Fibroblast of lung (primary cell): ENCODE data around the gene PAK6. TPM values are rescaled to one million over a fixed set of nuclear protein-coding genes. Genes with fewer than 3 reads are reported as not detected.

Experiments used
- DNase-seq, 2 donors: peaks; one replicate each; pipeline versions ENCODE4 v3.0.0 to v3.0.0-alpha.2; 2010; ENCODE audit warnings: low read depth in 2 of 2
- H2AFZ ChIP-seq: 2 replicates; pipeline ENCODE4 v1.5.1; 2012; ENCODE audit warnings: low read length, control low read depth, inconsistent platforms
- H3K27ac ChIP-seq: 2 replicates; pipeline ENCODE4 v1.5.1; 2011; ENCODE audit warnings: low read length, control low read depth; ENCODE audit not compliant: insufficient read depth
- H3K27me3 ChIP-seq: 2 replicates; pipeline ENCODE4 v1.5.1; 2011; ENCODE audit warnings: mild to moderate bottlenecking, low read length; ENCODE audit not compliant: control insufficient read depth, insufficient read depth
- H3K36me3 ChIP-seq: 2 replicates; pipeline ENCODE4 v1.5.1; 2011; ENCODE audit warnings: low read length; ENCODE audit not compliant: control insufficient read depth, insufficient read depth
- H3K4me1 ChIP-seq: 2 replicates; pipeline ENCODE4 v1.5.1; 2011; ENCODE audit warnings: low read length; ENCODE audit not compliant: control insufficient read depth, insufficient read depth; ENCODE audit errors: extremely low read depth
- H3K4me2 ChIP-seq: 2 replicates; pipeline ENCODE4 v1.5.1; 2011; ENCODE audit warnings: low read length, control low read depth; ENCODE audit not compliant: insufficient read depth; ENCODE audit errors: extremely low read depth
- H3K4me3 ChIP-seq, 4 experiments: fragments of 200-600 bp in 1 of 4; sonication (generic) in 1 of 4; replicated peaks in 1 of 4; 2 replicates each; pipeline ENCODE4 v1.5.1; 2011 to 2016; ENCODE audit warnings: low read length in 4 of 4, low read depth in 3 of 4, mild to moderate bottlenecking in 3 of 4, control low read depth in 2 of 4, inconsistent platforms in 1 of 4, mixed read lengths in 1 of 4; ENCODE audit not compliant: insufficient read depth in 1 of 4; ENCODE audit errors: control extremely low read depth in 1 of 4
- H3K79me2 ChIP-seq: 2 replicates; pipeline ENCODE4 v1.5.1; 2012; ENCODE audit warnings: mild to moderate bottlenecking, low read length, inconsistent platforms; ENCODE audit not compliant: control insufficient read depth, insufficient read depth
- H3K9ac ChIP-seq: 2 replicates; pipeline ENCODE4 v1.5.1; 2011; ENCODE audit warnings: mild to moderate bottlenecking, low read length, control low read depth; ENCODE audit not compliant: insufficient read depth
- H3K9me3 ChIP-seq: 2 replicates; pipeline ENCODE4 v1.5.1; 2012; ENCODE audit warnings: low read depth, low read length; ENCODE audit not compliant: control insufficient read depth, insufficient read depth
- H4K20me1 ChIP-seq: 2 replicates; pipeline ENCODE4 v1.5.1; 2011; ENCODE audit warnings: low read length; ENCODE audit not compliant: control insufficient read depth, insufficient read depth; ENCODE audit errors: extremely low read depth
- EZH2 ChIP-seq: IDR thresholded peaks from 2 replicates; pipeline ENCODE4 v1.5.1; 2012; ENCODE audit warnings: low read length, control low read depth, mild to moderate bottlenecking; ENCODE audit errors: missing control alignments
- polyA plus RNA-seq, 2 donors: library from polyadenylated mRNA; depleted of rRNA in 1 of 2; stranded (reverse) in 1 of 2; unstranded in 1 of 2; fragments of >200 nt; gene quantifications; 2 replicates each; pipeline ENCODE4 v1.2.1, GENCODE V29; 2011 to 2012; ENCODE audit warnings: missing spikeins in 1 of 2
- total RNA-seq: library from RNA; depleted of rRNA; stranded (reverse); fragments of >200 nt; gene quantifications from 2 replicates; pipeline ENCODE4 v1.2.1, GENCODE V29; 2014
- TF ChIP-seq, protein P1 (sequence below), 2 donors: IDR thresholded peaks in 1 of 2; conservative IDR thresholded peaks in 1 of 2; 1 replicate in 1 of 2; 2 replicates in 1 of 2; pipeline ENCODE4 v1.5.1; 2011 to 2012; ENCODE audit warnings: low read length in 2 of 2, control low read depth in 1 of 2, inconsistent platforms in 1 of 2, low read depth in 1 of 2, mild to moderate bottlenecking in 1 of 2

The PAK6 gene
- total and polyA plus RNA-seq, 2 donors (not counting 1 experiment from before 2014, with no cell fraction given): 0.03 TPM; not detected in 1

DNA sequence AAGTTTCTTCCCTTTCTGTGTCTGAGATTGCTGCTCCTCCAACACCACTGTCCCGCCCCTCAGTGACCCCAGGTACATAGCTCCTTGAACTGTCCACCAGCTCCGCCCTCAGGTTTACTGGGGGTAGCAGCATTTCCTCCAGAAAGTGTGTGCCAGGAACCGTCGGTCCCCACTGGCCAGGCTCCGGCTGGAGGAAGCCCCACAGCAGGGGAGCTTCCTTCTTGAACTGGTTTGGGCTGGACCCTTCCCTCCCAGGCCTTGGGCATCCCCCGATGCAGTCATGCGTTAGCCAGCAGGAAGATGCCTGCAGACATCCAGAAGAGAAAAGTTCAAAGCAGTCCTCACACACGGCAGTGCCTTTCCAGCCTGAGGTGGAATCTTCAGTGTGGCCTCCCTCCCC is 19.7 kb downstream of the PAK6 start:
- no peak overlapping the region for H3K4me2 ChIP-seq
- H3K9me3 ChIP-seq: no peaks in the 10 kb centered on the region
- no peak overlapping the region for H3K4me3 ChIP-seq
- no peak overlapping the region for H3K27ac ChIP-seq
- DNase-seq: no peak
- peaks cover 12% of the 10 kb centered on the region for H3K27me3 ChIP-seq
- no peak overlapping the region for H3K9ac ChIP-seq
- no peaks in the 10 kb centered on the region for H3K36me3 ChIP-seq
- H4K20me1 ChIP-seq: no peaks in the 10 kb centered on the region
- no peak overlapping the region for H2AFZ ChIP-seq
- H3K79me2 ChIP-seq: no peaks in the 10 kb centered on the region
- no peaks in the 10 kb centered on the region for H3K4me1 ChIP-seq
- no peak for TF ChIP-seq EZH2
- TF ChIP-seq, protein P1, sequence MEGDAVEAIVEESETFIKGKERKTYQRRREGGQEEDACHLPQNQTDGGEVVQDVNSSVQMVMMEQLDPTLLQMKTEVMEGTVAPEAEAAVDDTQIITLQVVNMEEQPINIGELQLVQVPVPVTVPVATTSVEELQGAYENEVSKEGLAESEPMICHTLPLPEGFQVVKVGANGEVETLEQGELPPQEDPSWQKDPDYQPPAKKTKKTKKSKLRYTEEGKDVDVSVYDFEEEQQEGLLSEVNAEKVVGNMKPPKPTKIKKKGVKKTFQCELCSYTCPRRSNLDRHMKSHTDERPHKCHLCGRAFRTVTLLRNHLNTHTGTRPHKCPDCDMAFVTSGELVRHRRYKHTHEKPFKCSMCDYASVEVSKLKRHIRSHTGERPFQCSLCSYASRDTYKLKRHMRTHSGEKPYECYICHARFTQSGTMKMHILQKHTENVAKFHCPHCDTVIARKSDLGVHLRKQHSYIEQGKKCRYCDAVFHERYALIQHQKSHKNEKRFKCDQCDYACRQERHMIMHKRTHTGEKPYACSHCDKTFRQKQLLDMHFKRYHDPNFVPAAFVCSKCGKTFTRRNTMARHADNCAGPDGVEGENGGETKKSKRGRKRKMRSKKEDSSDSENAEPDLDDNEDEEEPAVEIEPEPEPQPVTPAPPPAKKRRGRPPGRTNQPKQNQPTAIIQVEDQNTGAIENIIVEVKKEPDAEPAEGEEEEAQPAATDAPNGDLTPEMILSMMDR (conservative IDR thresholded peaks at IDR 0.05 in 1 of 2, IDR thresholded peaks at IDR 0.05 in 1 of 2; ENCODE audit: low read depth in 1 of 2, low read length in 2 of 2): no peak

DNA sequence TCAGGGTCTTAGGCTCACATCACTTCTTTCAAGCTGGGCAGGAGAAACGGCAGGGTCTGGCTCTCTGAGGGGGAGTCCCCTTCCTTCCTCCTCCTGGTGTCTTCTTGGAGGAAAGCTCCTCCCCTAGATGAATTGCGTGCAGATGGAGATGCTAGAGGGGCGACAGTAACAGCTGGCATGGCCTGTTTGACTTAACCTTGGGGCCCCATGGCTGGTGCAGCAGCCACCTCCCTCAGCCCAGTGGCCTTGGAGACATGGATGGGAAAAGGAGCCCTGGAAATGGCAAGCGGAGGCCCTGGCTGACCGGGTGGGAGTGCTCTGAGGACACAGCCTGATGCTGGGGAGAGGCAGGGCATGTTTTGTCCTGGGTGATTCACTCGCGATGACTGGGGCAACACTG is 20.2 kb downstream of the PAK6 start:
- Histone ChIP-seq H3K79me2 (no peaks in the 10 kb centered on the region), H3K27ac (no peak overlapping the region), H3K9me3 (no peaks in the 10 kb centered on the region), H3K27me3 (peaks cover 8% of the 10 kb centered on the region), H4K20me1 (no peaks in the 10 kb centered on the region), H3K4me2 (no peak overlapping the region), H3K4me3 (no peak overlapping the region), H3K4me1 (no peaks in the 10 kb centered on the region), H3K9ac (no peak overlapping the region), H3K36me3 (no peaks in the 10 kb centered on the region), H2AFZ (no peak overlapping the region)
- TF ChIP-seq, protein P1 (conservative IDR thresholded peaks at IDR 0.05 in 1 of 2, IDR thresholded peaks at IDR 0.05 in 1 of 2; ENCODE audit: low read depth in 1 of 2, low read length in 2 of 2): no peak
- no peak for TF ChIP-seq EZH2
- DNase-seq: no peak

DNA sequence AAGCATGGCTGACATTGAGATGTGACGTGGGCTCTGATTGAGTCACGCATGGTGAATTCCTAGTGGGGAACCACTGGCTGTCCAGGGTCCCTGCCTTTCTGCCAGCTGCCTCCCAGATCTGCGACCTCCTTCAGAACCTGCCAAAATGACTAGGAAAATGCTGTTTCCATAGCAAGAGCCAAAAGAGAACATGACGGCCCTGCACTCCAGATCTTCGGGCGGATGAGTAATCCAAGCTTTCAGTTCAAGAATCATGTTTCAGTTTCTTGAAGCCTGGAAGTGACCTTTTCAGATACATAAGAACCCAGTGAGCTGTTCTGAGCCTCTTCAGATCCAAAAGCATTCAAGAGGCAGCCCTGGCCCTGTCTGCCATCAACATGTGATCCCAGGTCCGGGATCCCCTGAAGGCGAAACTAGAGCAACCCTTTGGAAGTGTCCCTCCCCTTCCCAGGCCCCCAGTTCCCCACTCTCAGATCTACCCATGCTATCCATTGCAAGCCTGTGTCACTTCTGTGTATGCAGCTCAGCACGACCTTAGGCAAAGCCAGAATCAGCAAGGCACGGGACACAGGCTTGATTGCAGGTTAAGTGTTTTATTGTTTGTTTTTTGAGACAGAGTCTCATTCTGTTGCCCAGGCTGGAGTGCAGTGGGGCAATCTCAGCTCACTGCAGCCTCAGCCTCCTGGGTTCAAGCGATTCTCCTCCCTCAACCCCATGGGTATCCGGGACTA is 24.3 kb downstream of the PAK6 start:
- Histone ChIP-seq H3K79me2 (no peaks in the 10 kb centered on the region), H4K20me1 (no peaks in the 10 kb centered on the region), H2AFZ (no peak overlapping the region), H3K4me3 (no peak overlapping the region), H3K27ac (no peak overlapping the region), H3K4me2 (peak overlapping the region; percentile 18), H3K9ac (no peak overlapping the region), H3K27me3 (no peaks in the 10 kb centered on the region), H3K4me1 (peaks cover 7% of the 10 kb centered on the region), H3K36me3 (no peaks in the 10 kb centered on the region), H3K9me3 (no peaks in the 10 kb centered on the region)
- no peak for TF ChIP-seq EZH2
- TF ChIP-seq, protein P1 (conservative IDR thresholded peaks at IDR 0.05 in 1 of 2, IDR thresholded peaks at IDR 0.05 in 1 of 2; ENCODE audit: low read depth in 1 of 2, low read length in 2 of 2): no peak
- peak; percentile 74 to 86 for DNase-seq
